Nephron (organoid): Measurements from ENCODE around the gene RANGRF.

Experiments
- H3K27ac Mint-ChIP-seq, 3 experiments: 2 replicates each; pipeline ENCODE4 v1.8.0; 2020; ENCODE audit warnings: mixed read lengths in 3 of 3, mild to moderate bottlenecking in 2 of 3, moderate library complexity in 1 of 3
- H3K27me3 Mint-ChIP-seq: 2 replicates; pipeline ENCODE4 v1.8.0; 2021; ENCODE audit warnings: low read depth, mild to moderate bottlenecking, moderate library complexity, mixed read lengths
- H3K36me3 Mint-ChIP-seq: 2 replicates; pipeline ENCODE4 v1.8.0; 2020; ENCODE audit warnings: low read depth, mixed read lengths
- H3K4me1 Mint-ChIP-seq: 2 replicates; pipeline ENCODE4 v1.8.0; 2020; ENCODE audit warnings: mixed read lengths
- H3K4me3 Mint-ChIP-seq, 3 experiments: 2 replicates each; pipeline ENCODE4 v1.8.0; 2020; ENCODE audit warnings: mild to moderate bottlenecking in 3 of 3, mixed read lengths in 3 of 3, moderate library complexity in 2 of 3
- H3K9me3 Mint-ChIP-seq: 2 replicates; pipeline ENCODE4 v1.8.0; 2020; ENCODE audit warnings: mixed read lengths
- CTCF ChIP-seq, 3 experiments: fragments of 200-600 bp; sonication (generic); IDR thresholded peaks; one replicate each; pipeline ENCODE4 v1.5.0; 2021; ENCODE audit warnings: antibody characterized with exemption in 3 of 3; ENCODE audit not compliant: unreplicated experiment in 3 of 3

The RANGRF gene

GRCh38 chr17:8277317-8277716, 11.2 kb upstream of the RANGRF start:
- H3K27ac Mint-ChIP-seq: no peak overlapping the region
- peaks cover 8% of the 10 kb centered on the region for H3K36me3 Mint-ChIP-seq
- no peak for TF ChIP-seq CTCF (IDR thresholded peaks at IDR 0.05; ENCODE audit: unreplicated experiment in 3 of 3)

DNA sequence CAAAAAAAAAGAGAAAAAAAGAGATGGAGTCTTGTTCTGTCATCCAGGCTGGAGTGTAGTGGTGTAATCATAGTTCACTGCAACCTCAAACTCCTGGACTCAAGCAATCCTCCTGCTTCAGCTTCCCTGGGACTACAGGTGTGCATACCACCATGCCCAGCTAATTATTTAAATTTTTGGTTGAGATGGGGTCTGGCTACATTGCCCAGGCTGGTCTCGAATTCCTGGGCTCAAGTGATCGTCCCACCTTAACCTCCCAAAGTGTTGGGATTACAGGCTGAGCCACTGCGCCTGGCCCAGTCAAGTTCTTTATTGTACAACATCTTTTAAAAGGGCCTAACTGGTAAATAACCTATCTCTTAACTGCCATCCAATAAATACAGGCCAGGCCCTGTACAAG, 6.1 kb upstream of the RANGRF start:
- no peak overlapping the region for H3K4me3 Mint-ChIP-seq
- no peak overlapping the region for H3K27ac Mint-ChIP-seq
- H3K9me3 Mint-ChIP-seq: no peaks in the 10 kb centered on the region
- no peaks in the 10 kb centered on the region for H3K4me1 Mint-ChIP-seq
- TF ChIP-seq CTCF (IDR thresholded peaks at IDR 0.05; ENCODE audit: unreplicated experiment in 3 of 3): no peak
- H3K27me3 Mint-ChIP-seq: no peaks in the 10 kb centered on the region
- H3K36me3 Mint-ChIP-seq: no peaks in the 10 kb centered on the region

More at GRCh38 chr17:8277317-8277716, 11.2 kb upstream of the RANGRF start:
- Mint-ChIP-seq H3K4me3 (no peak overlapping the region), H3K9me3 (no peaks in the 10 kb centered on the region), H3K4me1 (peaks cover 10% of the 10 kb centered on the region), H3K27me3 (no peaks in the 10 kb centered on the region)

DNA sequence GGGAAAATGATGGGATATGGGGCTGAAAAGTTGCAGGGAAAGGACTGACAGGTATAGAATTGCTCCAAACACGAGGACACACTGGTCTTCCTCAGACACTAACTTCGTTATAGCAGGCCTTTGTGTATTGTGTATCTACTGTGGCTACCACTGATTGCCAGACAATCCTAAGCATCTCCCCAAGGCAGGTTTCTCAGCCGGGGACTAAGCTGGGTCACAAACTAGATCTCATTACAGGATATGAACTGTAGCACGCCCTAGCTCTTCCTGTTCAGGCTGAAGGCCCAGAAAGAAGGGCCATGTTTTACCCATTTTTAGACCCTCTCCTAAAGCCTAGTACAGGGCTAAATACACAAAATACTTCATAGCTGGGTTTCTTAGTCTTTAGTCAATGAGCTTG, 5.1 kb upstream of the RANGRF start:
- Mint-ChIP-seq H3K9me3 (no peaks in the 10 kb centered on the region), H3K4me1 (peaks cover 5% of the 10 kb centered on the region), H3K4me3 (no peak overlapping the region), H3K27me3 (no peaks in the 10 kb centered on the region), H3K27ac (no peak overlapping the region), H3K36me3 (no peaks in the 10 kb centered on the region)
- TF ChIP-seq CTCF (IDR thresholded peaks at IDR 0.05; ENCODE audit: unreplicated experiment in 3 of 3): no peak

GRCh38 chr17:8284126-8284525, 4.3 kb upstream of the RANGRF start:
- no peak overlapping the region for H3K4me3 Mint-ChIP-seq

DNA sequence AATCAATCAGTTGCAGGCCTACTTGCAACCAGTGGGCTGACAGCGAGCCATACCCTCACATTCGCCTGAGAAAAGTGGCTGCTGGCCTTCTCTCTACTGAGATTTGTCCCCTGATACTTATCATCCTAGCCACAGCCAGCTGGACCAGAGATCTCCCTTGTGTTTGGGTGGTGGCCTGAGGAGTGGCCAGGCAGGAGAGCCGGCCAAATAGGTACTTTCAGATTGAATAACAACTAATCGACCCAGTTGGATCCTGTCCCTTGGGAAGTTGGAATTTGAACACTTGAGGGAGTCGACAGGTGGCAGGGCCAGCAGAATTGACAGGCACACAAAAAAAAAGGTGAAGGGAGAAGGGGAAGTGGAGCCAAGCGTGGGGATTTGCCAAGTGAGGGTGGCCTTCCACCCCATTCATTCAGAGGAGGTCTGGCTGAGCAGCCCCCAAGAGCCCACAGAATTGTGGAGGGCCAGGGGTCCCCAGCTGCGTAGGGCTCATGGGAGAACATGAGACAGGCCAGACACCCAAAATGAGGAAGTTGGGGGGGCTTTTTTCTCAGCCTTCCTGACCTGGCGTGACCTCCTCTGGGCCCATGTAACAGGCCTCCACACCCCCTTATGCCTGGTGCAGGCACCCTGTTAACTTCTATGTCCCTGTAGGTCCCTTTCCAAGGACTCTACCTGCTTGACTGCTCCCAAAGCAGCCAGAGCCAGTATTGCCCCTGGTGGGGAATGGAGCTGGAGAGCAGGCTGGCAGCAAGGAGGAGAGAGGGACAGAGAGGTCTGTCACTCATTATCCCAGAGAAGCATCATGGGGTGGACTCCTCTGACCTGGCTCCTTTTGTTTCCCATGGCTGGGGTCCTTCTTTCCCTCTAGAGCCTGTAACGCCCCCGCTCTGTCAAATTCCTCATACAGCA, 2.9 kb upstream of the RANGRF start:
- H3K27ac Mint-ChIP-seq: no peak overlapping the region
- H3K4me3 Mint-ChIP-seq: peak overlapping the region; percentile 26 to 74 (median 41)
- H3K4me1 Mint-ChIP-seq: peaks cover 11% of the 10 kb centered on the region
- no peaks in the 10 kb centered on the region for H3K9me3 Mint-ChIP-seq
- H3K27me3 Mint-ChIP-seq: no peaks in the 10 kb centered on the region
- no peak for TF ChIP-seq CTCF (IDR thresholded peaks at IDR 0.05; ENCODE audit: unreplicated experiment in 3 of 3)
- peaks cover 6% of the 10 kb centered on the region for H3K36me3 Mint-ChIP-seq

More at GRCh38 chr17:8284126-8284525, 4.3 kb upstream of the RANGRF start:
- Mint-ChIP-seq H3K27ac (no peak overlapping the region), H3K27me3 (no peaks in the 10 kb centered on the region), H3K36me3 (no peaks in the 10 kb centered on the region), H3K4me1 (peaks cover 5% of the 10 kb centered on the region), H3K9me3 (no peaks in the 10 kb centered on the region)
- no peak for TF ChIP-seq CTCF (IDR thresholded peaks at IDR 0.05; ENCODE audit: unreplicated experiment in 3 of 3)
